ENCODE measurements around the gene GLUD1.
"Not testable (repeated sequence)": the region's sequence is repeated elsewhere in the genome, so short reads cannot be mapped to it uniquely, and the experiment has no call there.

Gene GLUD1

DNA sequence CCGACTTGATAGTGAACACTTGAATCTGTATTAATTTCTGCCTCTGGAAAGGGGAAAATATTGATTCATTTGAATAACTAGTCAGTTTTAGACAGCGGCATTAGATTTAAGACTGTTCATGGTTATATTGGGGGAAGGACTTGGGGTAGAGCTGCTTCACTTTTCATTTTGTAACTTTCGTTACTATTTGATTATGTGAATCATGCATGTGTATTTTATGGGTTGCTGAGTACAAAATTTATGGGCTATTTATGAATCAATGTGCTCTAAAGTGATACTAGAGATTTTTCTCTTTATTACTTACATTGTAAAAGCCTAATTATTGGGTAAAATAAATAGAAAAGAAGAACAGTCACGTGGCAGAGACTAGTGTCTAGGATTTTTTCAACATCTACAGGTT, 4.9 kb downstream of the GLUD1 start:
- no peak for DNase-seq

DNA sequence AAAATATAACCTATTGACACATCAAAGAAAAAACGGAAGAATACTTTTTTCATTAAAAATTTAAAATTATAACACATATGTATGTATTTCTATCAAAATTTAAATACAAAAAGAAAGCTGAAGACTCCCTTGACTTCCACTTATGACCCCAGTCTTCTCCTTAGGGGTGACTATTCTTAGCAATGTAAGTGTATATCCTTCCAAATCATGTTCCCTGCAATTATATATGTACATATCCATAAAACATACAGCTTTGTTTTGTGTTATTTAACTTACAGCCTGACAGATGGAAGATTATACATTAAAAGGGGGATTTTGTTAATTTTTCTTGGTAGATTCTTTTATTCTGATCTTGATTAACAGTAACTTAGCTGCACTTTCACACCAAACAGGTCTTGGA, 9.1 kb downstream of the GLUD1 start:
- DNase-seq, result no peak

DNA sequence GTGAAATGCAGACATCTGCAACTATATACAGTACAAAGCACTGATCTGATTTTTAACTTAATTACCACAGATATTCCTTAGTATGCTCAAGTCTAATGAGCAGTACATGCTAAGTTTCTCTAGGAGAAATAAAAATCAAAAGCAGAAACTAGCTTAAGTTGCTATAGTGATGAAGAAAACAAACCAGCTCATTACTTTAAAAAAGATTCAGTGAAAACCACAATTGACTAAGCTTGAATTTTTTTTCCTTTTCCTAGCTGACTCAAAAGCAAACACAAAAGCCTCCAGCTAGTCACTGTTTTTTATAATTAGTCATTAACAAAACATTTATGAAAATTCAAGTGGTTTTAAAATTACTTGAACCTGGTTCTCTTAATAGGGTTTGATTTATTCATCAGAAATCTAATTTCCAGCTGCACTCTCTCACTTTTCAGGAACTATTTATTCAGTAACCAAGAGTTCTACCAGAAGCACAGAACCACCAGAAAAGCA, 10.3 kb downstream of the GLUD1 start:
- DNase-seq, result not testable (repeated sequence)

DNA sequence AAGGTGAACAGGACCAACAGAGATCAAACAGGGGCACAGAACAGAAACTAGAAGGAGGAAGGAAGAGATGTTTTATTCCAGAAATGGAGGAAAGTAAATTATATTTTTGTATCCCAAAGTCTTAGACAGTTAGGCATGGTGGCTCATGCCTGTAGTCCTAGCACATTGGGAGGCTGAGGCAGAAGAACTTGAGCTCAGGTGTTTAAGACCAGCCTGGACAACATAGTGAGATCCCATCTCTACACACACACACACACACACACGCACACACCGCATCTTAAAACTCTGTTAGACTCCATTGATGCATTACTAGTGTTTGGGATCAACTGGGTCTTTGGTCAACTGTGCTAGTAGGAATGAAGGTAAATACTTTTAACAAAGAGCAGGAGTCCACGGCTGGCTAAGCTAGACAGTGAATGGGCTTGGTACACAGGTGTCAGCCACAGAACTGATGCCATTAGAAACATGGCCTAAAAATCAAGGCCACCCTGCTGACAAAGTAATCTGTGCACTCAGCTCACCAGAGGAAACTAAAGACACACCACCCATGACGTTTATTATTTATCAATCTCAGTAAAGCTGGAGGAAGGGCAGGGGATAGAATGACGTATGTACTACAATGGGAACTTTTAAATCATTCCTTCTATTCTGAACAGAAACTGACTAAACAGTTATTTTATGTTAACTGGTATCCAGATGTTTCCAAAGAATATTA, 10.9 kb downstream of the GLUD1 start:
- peak; percentile 33 for DNase-seq

DNA sequence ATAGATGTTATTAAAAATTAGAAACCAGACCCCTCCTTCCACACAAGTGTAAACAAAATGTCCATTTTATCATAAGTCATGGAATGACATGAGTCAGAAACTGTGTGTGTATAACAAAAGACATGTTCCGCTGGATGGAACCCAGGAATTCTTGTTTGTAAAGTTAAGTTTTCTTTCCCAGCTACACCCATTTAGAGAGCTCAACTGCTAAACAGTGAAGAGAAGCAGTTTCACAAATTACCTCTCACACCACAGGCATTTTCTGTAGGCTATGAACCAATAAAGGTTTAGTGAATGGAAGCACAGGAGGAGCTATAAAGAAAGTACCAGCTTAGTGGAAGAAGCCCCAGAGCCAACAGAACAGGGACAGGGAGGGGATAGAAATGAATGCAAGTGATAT, 12.4 kb downstream of the GLUD1 start:
- not testable (repeated sequence) for DNase-seq

DNA sequence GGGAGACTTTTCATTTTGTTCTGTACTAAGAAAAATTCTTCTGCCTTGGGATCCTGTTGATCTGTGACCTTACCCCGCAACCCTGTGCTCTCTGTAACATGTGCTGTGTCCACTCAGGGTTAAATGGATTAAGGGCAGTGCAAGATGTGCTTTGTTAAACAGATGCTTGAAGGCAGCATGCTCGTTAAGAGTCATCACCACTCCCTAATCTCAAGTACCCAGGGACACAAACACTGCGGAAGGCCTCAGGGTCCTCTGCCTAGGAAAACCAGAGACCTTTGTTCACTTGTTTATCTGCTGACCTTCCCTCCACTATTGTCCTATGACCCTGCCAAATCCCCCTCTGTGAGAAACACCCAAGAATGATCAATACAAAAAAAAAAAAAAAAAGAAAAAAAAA, 13.1 kb downstream of the GLUD1 start:
- DNase-seq, result not testable (repeated sequence)

DNA sequence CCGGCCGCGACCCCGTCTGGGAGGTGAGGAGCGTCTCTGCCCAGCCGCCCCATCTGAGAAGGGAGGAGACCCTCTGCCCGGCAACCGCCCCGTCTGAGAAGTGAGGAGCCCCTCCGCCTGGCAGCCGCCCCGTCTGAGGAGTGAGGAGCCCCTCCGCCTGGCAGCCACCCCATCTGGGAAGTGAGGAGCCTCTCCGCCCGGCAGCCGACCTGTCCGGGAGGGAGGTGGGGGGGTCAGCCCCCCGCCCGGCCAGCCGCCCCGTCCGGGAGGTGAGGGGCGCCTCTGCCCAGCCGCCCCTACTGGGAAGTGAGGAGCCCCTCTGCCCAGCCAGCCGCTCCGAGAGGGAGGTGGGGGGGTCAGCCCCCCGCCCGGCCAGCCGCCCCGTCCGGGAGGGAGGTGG, 14.0 kb downstream of the GLUD1 start:
- DNase-seq, result not testable (repeated sequence)

DNA sequence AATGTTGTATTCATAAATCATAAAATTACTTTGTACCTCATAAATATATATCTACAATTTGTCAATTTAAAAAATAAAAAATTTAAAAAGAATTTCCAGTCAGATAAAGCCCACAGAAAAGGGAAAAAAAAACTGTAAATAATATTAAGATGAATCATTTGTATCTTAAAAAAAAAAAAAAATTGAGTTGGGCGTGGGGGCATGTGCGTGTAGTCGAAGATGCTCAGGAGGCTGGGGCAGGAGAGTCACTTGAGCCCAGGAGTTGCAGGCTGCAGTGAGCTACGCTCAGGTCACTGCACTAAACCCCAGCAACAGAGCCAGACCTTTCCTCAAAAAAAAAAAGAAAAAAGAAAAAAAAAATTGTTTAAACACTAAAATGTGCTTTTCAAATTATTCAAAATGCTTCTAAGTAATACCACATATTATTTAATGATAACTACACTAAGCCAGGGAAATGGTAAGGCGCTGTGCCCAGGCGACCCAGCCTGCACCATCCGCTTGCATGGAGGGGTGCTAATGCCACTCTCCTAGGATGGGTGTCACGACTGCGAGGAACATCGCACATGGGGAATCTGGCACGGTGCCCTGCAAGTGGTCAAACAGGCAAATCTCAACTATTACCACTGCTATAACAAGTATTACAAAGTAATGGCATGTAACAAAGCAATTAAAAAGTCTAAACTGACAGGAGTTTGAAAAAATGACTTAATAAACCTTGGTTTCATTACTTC, 15.4 kb downstream of the GLUD1 start:
- no peak for DNase-seq

DNA sequence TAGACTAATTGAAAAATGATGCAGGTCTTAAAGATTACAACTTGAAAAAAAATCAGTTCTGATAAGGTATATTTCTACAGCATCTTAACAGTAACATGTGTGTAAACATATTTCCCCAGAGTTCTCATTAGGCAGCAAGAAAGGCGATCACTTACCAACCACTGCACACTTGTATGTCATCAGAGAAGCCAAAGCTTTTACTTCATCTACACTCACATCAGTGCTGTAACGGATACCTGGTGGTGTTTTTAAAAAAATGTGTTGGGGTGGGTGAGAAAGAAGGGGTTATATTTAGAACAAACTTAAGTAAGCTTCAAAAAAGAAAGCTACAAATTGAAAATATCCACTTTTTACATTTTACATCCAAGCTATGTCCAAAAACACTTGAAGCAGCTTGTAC, 18.2 kb downstream of the GLUD1 start:
- DNase-seq, result not testable (repeated sequence)

DNA sequence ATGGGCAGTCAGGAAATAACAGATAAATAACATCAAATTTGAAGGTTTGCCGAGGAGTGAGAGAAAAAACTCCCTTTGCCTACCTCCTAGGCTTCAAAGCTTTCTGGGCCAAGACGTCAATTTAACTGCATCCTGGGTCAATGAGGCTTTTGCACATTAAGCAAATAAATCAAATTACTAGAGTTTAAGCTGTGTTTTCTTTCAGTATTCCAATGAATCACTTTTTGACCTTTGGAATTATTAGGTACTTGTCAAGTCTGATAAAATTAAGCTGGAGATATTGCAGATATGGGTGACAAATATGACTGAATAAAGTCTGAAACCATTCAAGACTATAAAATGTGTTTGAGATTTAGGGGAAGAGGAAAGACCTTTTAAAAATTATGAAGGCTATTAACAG, 22.2 kb downstream of the GLUD1 start:
- DNase-seq, result no peak

DNA sequence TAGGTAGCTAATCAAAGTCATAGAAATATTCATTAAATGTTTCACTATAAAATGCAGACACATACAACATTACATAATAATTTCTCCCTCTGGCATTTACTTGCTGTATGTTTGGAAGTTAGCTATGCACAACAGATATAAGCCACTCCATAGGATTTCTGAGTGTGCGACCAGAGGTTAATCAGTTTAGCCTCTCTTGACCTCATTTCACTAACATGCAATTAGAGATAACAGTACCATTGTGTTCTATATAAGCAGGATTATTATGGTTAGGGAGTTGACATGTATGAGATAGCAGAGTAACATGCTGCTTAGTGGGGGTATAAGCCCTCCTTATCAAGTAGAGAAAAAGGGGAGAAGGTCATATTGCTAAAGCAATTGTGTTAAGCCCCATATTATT, 26.4 kb downstream of the GLUD1 start:
- DNase-seq, result no peak

DNA sequence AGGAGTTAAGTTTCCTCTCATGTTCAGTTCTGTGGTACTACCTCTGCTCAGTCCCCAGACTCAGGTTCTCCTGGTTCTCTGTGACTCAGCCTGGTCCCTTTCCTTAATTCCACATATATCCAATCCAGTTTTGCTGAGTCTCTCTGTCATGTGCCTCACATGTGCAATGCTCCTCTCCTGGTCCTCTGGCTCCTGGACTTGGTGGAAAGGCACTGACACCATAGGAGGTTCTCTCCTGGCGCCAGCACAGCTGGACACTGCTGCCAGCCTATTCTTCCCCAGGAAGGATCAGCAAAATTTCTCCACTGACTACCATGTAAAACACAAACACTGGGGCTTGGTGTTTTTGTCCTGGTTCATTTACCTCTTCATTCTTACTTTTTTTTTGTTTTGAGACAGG, 27.8 kb downstream of the GLUD1 start:
- DNase-seq, result no peak

DNA sequence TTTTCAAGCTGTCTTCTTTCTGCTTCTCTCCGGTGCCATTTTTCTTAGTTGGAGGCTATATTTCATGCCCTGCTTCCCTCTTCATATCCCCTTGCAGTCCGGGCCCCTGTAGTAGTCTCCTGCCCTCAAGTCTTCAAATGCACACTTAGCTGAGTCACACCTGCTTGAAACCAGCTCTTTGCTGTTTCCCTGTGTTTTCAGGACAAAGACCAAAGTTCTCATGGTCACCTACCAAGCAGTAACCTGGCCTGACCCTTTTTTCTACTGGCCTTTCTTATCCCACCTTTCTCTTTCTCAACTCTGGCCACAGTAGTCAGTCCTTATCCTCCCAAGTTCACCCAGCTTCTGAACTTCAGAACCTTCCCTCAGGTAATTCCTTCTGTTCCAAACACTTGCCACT, 28.5 kb downstream of the GLUD1 start:
- no peak for DNase-seq

DNA sequence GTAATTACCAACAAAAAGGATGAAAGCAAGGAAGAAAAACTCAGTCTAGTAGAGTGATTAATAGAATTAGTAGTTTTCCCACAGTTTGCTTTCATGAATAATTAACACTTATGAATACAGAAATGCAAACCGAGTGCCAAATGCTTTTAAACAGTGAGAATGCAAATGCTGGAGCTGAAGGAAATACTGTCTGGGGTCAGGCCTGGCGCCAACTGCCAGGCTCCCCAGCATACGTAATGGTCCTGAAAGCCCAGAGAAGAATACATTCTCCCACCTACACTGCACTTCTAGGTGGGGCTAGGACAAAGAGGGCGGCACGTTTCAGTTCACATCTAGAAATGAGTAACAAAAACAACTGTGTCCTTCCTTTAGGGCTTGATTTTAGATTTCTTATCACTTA, 30.0 kb downstream of the GLUD1 start:
- no peak for DNase-seq

DNA sequence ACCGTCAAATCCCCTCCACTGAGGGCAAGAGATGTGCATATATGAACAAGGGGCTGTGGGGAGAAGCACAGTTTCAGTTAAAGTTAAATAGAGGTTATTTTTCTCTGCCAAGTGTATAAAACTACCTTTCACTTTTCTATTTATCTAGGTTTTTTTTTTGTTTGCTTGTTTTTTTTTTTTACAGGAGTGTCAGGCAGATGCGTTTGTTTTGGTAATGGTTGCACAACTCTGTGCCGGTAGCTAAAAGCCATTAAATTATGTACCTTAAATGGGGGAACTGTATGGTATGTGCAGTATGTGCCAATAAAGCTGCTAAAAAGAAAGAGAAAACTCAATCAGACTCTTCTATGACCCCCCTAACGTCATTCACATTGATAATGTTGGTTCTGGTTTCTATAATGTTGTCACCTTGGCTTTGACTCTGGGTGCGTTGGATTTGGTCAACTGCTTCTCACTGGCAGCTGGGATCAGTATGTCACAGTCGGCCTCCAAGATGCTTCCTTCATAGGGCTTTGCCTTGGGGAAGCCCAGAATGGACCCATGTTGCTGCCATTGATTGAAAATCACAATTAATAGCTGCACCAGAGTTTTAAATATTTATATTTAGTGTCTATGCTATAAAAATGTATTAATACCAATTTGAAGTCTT, 34.2 kb downstream of the GLUD1 start:
- DNase-seq, result no peak

DNA sequence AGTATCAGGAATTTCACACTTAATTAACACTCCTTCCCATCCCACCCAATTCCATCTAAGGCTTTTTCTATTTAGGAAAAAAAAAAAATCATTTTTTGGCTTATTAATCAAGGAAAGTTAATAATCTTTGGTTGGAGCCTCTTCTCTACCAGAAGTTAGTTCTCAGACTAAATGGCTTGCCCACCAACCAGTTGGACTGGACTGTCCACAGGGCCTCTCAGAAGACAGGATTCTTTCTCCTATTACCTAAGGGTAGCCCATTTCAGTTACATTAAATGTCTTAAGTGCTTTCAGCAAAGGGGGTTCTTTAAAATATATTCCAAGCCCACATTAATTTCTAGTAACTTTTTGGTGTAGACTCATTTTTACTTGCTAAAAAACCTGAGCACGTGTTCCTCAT, 35.2 kb downstream of the GLUD1 start:
- DNase-seq, result no peak

DNA sequence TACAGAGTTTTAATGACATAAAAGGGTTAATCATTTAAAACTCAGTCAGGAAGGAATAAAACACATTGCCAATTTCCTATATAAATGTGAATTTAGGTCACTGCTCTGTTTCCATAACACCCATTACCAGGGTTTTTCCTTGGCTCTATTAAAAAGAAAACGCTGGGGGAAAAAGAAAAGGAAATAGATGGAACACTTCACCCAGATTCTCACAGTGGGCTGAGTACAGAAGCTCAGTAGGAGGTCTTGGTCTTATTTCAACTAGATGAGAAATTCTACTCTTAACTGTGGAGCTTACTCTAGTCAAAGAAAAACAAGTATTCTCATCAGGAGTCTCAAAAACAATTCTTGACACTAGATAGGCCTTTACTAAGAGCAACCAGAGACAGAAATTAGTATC, 36.5 kb downstream of the GLUD1 start:
- no peak for DNase-seq

DNA sequence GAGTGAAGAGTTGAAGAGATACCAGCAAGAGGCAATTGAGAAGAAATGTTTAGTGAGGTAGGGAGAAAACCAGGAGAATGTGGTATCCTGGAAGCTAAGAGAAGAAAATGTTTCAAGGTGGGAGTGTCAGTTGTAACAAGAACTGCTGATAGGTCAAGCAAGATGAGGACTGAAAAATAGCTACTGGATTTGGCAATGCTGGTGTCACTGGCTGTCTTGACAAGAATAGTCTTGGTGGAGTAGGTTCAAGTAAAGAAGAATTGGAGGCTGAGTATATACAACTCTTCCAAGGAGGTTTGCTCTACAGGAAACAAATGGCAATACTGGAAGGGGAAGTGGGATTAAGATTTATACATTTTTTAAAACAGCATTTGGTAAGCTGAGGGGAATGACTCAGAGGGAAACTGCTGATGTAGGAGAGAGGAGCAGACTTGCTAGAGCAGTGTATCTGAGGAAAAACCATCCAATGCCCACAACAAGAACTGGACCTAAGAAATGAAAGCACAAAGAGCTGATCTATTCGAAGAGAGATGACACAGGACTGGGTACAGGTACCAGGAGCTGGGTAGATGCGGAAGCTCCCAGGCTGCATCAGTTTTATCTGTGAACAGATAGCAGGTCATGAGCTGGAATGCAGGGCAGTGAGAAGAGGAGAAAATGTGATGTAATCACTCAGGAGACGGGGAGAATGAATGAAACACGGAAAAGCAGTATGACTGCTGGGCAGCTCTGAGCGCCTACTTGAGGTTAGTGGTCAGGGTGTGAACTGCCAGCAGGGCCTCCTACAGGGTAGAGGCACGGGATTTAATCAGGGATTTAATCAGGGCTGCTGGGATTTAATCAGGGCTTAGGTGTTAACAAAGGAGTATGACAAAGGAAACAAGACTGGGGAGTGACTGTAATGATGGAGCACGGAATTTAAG, 40.0 kb downstream of the GLUD1 start:
- no peak for DNase-seq

DNA sequence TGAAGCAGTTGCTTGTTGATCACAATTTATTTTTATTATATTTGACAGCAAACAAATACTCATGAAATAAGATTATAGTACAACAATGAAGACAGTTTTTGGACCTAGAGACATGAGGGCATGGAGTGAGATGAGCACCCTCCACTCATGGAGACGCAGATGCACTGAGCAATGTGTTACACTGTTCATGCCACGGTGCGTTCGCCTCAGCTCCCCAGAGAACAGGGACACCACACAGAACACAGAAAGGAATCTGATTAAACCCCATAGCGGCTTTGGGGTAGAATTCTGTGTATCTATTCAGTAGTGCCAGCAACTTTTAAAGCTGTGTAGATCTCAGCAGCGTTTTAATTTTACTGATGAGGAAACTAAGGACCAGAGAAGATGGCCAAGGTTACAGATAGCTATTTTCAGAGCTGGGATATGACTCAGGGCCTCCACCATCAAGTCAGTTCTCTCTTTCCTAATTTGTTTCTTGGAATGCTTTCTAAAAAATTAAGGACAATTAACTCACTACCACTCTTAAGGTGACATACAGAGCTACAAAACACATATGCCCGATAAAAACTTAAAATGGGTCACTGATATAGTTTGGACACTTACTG, 41.0 kb downstream of the GLUD1 start:
- no peak for DNase-seq

DNA sequence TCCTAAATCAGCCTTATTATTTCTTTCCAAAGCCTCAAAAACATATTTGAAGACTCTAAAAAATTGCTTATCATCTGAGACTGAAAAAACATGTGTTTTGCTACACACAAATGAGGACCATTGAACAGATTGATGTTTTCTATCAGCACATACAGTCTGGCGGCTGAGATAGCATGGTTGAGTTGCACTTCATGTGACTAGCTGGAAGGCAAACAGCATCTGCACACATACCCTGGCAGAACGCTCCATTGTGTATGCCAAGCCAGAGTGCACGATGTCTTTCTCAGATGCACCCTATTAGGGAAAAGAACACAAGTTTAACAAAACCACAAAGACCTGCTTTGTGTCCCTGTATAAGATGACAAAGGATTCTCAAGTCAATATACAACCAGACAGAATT, 41.5 kb downstream of the GLUD1 start:
- no peak for DNase-seq

DNA sequence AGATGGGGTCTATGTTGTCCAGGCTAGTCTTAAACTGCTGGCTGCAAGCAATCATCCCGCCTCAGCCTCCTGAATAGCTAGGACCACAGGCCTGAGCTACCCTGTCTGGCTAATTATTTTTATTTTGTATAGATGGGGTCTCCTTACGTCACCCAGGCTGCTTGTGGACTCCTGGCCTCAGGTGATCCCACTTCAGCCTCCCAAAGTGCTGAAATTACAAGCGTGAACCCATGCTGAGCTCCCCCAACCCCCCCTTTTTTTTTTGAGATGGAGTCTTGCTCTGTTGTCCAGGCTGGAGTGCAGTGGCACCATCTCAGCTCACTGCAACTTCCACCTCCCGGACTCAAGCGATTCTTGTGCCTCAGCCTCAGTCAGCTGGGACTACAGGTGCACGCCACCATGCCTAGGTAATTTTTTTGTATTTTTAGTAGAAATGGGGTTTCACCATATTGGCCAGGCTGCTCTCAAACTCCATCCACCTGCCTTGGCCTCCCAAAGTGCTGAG, 49.2 kb downstream of the GLUD1 start:
- DNase-seq, result no peak

DNA sequence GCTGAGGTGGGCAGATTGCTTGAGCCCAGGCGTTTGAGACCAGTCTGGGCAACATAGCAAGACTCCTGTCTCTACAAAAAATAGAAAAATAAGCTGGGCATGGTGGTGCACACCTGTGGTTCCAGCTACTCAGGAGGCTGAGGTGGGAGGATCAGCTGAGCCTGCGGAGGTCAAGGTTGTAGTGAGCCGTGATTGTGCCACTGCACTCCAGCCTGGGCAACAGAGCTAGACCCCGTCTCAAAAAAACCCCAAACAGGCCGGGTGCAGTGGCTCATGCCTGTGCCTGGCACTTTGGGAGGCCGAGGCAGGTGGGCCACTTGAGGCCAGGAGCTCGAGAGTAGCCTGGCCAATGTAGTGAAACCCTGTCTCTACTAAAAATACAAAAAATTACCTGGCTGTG, 51.1 kb downstream of the GLUD1 start:
- not testable (repeated sequence) for DNase-seq

Data from effector CD4-positive, alpha-beta T cell (primary cell).